ENCODE data around the gene TRIOBP. TPM values are rescaled to one million over a fixed set of nuclear protein-coding genes. Genes with fewer than 3 reads are reported as not detected.
"Not testable (repeated sequence)": the region's sequence is repeated elsewhere in the genome, so short reads cannot be mapped to it uniquely, and the experiment has no call there.

TRIOBP gene
- total RNA-seq, 2 experiments from 2014 or later, result 41.4 to 44.4 TPM

GRCh38 chr22:37684803-37685615 lies 11.8 kb upstream of the TRIOBP start:
- Mint-ChIP-seq H3K36me3 (peaks cover 5% of the 10 kb centered on the region), H3K27me3 (no peaks in the 10 kb centered on the region), H3K9me3 (no peaks in the 10 kb centered on the region), H3K27ac (no peak overlapping the region), H3K4me3 (no peak overlapping the region), H3K4me1 (peaks cover 24% of the 10 kb centered on the region)
- DNase-seq (no peak), ATAC-seq (ENCODE audit: low read depth) (no peak)
- POLR2A ChIA-PET, result interaction anchor here (0.7 to 18.0 kb wide), 3 partner anchors 12 to 42 kb away, joined by 3 to 216 read pairs (median 3); partner anchors contain the start of gene PDXP

- Mint-ChIP-seq H3K27me3 (no peaks in the 10 kb centered on the region), H3K27ac (peak within 1 kb of the TSS; percentile 99), H3K4me1 (peaks cover 19% of the 10 kb centered on the region), H3K36me3 (peaks cover 7% of the 10 kb centered on the region), H3K4me3 (peak within 1 kb of the TSS; percentile 97), H3K9me3 (no peaks in the 10 kb centered on the region)
- peak; percentile 85 for DNase-seq
- peak; percentile 84 for ATAC-seq (ENCODE audit: low read depth)
- POLR2A ChIA-PET, result interaction anchor here (0.7 to 18.0 kb wide), 9 partner anchors 11 to 884 kb away, joined by 3 to 216 read pairs (median 4); partner anchors contain the start of genes DMC1, GGA1, LGALS1 and PDXP
Measured at GRCh38 chr22:37686002-37686982, 10.6 kb upstream of the TRIOBP start, which contains the start of gene NOL12. NOL12 (plus strand) TSS chr22:37686343; CDS start chr22:37686393, 50 bp downstream.

- DNase-seq (no peak), ATAC-seq (ENCODE audit: low read depth) (no peak)
- peaks cover 17% of the 10 kb centered on the region for H3K4me1 Mint-ChIP-seq
- no peak overlapping the region for H3K27ac Mint-ChIP-seq
- peaks cover 16% of the 10 kb centered on the region for H3K36me3 Mint-ChIP-seq
- no peaks in the 10 kb centered on the region for H3K27me3 Mint-ChIP-seq
- H3K4me3 Mint-ChIP-seq, result no peak overlapping the region
- POLR2A ChIA-PET, result no interaction called here
- H3K9me3 Mint-ChIP-seq, result no peaks in the 10 kb centered on the region
Measured at GRCh38 chr22:37690407-37690806, 6.4 kb upstream of the TRIOBP start.

- H3K36me3 Mint-ChIP-seq, result peaks cover 16% of the 10 kb centered on the region
- no peak overlapping the region for H3K4me3 Mint-ChIP-seq
- no peak overlapping the region for H3K27ac Mint-ChIP-seq
- peaks cover 17% of the 10 kb centered on the region for H3K4me1 Mint-ChIP-seq
- DNase-seq, result no peak
- ATAC-seq (ENCODE audit: low read depth), result no peak
- no peaks in the 10 kb centered on the region for H3K27me3 Mint-ChIP-seq
- no peaks in the 10 kb centered on the region for H3K9me3 Mint-ChIP-seq
- POLR2A ChIA-PET, result interaction anchor here (1.2 kb wide), 1 partner anchor 17 kb away, joined by 3 read pairs; no protein-coding TSS in a partner anchor
Measured at GRCh38 chr22:37690901-37691504, 5.8 kb upstream of the TRIOBP start.

- POLR2A ChIA-PET, result interaction anchor here (1.2 kb wide), 1 partner anchor 18 kb away, joined by 3 read pairs; no protein-coding TSS in a partner anchor
- H3K9me3 Mint-ChIP-seq, result no peaks in the 10 kb centered on the region
- H3K4me3 Mint-ChIP-seq, result no peak overlapping the region
- no peak overlapping the region for H3K27ac Mint-ChIP-seq
- H3K27me3 Mint-ChIP-seq, result no peaks in the 10 kb centered on the region
- DNase-seq (no peak), ATAC-seq (ENCODE audit: low read depth) (no peak)
- H3K36me3 Mint-ChIP-seq, result peaks cover 16% of the 10 kb centered on the region
- peaks cover 17% of the 10 kb centered on the region for H3K4me1 Mint-ChIP-seq
Measured at GRCh38 chr22:37692627-37693285, 4.1 kb upstream of the TRIOBP start.

GRCh38 chr22:37694131-37694530 lies 2.7 kb upstream of the TRIOBP start:
- DNase-seq; H3K4me3 Mint-ChIP-seq; H3K27ac Mint-ChIP-seq; H3K27me3 Mint-ChIP-seq; ATAC-seq (ENCODE audit: low read depth); H3K9me3 Mint-ChIP-seq: not testable (repeated sequence)
- H3K4me1 Mint-ChIP-seq, result peaks cover 11% of the 10 kb centered on the region
- peaks cover 11% of the 10 kb centered on the region for H3K36me3 Mint-ChIP-seq
- POLR2A ChIA-PET, result interaction anchor here (0.7 kb wide), 1 partner anchor 86 kb away, joined by 4 read pairs; no protein-coding TSS in a partner anchor

- H3K9me3 Mint-ChIP-seq, DNase-seq, H3K27me3 Mint-ChIP-seq, H3K36me3 Mint-ChIP-seq, H3K27ac Mint-ChIP-seq: not testable (repeated sequence)
- peak; percentile 18 for ATAC-seq (ENCODE audit: low read depth)
- Mint-ChIP-seq H3K4me1 (peaks cover 11% of the 10 kb centered on the region), H3K4me3 (peak overlapping the region; percentile 83)
- POLR2A ChIA-PET, result interaction anchor here (0.6 to 1.4 kb wide), 3 partner anchors 39 to 247 kb away, joined by 3 to 6 read pairs (median 3); no protein-coding TSS in a partner anchor
Measured at GRCh38 chr22:37696260-37696656, 590 bp upstream of the TRIOBP start.

- Mint-ChIP-seq H3K9me3 (no peaks in the 10 kb centered on the region), H3K4me3 (no peak overlapping the region), H3K27ac (no peak overlapping the region), H3K4me1 (peaks cover 14% of the 10 kb centered on the region), H3K27me3 (no peaks in the 10 kb centered on the region), H3K36me3 (peaks cover 7% of the 10 kb centered on the region)
- POLR2A ChIA-PET, result no interaction called here
- DNase-seq (no peak), ATAC-seq (ENCODE audit: low read depth) (no peak)
Measured at GRCh38 chr22:37697538-37697835, 639 bp downstream of the TRIOBP start.

GRCh38 chr22:37701141-37701786 lies 4.4 kb downstream of the TRIOBP start:
- ATAC-seq (ENCODE audit: low read depth) (no peak), DNase-seq (no peak)
- no peak overlapping the region for H3K4me3 Mint-ChIP-seq
- H3K27ac Mint-ChIP-seq, result no peak overlapping the region
- H3K4me1 Mint-ChIP-seq, result peaks cover 11% of the 10 kb centered on the region
- peaks cover 3% of the 10 kb centered on the region for H3K36me3 Mint-ChIP-seq
- POLR2A ChIA-PET, result no interaction called here
- H3K9me3 Mint-ChIP-seq, result no peaks in the 10 kb centered on the region
- no peaks in the 10 kb centered on the region for H3K27me3 Mint-ChIP-seq

- no peak for ATAC-seq (ENCODE audit: low read depth)
- Mint-ChIP-seq H3K36me3 (peaks cover 3% of the 10 kb centered on the region), H3K4me1 (peaks cover 5% of the 10 kb centered on the region), H3K27ac (no peak overlapping the region), H3K27me3 (no peaks in the 10 kb centered on the region), H3K9me3 (no peaks in the 10 kb centered on the region), H3K4me3 (no peak overlapping the region)
- POLR2A ChIA-PET, result no interaction called here
- DNase-seq, result no peak
Measured at GRCh38 chr22:37703906-37704305, 7.1 kb downstream of the TRIOBP start.

- Mint-ChIP-seq H3K27ac (no peak overlapping the region), H3K27me3 (no peaks in the 10 kb centered on the region), H3K9me3 (no peaks in the 10 kb centered on the region), H3K36me3 (peaks cover 3% of the 10 kb centered on the region), H3K4me1 (peaks cover 5% of the 10 kb centered on the region), H3K4me3 (no peak overlapping the region)
- POLR2A ChIA-PET, result no interaction called here
- DNase-seq (no peak), ATAC-seq (ENCODE audit: low read depth) (no peak)
Measured at GRCh38 chr22:37704645-37705044, 7.8 kb downstream of the TRIOBP start.

GRCh38 chr22:37705205-37705604 lies 8.4 kb downstream of the TRIOBP start:
- no peak for DNase-seq
- no peak overlapping the region for H3K4me3 Mint-ChIP-seq
- H3K27ac Mint-ChIP-seq, result no peak overlapping the region
- POLR2A ChIA-PET, result no interaction called here
- H3K36me3 Mint-ChIP-seq, result peaks cover 5% of the 10 kb centered on the region
- H3K9me3 Mint-ChIP-seq, result no peaks in the 10 kb centered on the region
- H3K27me3 Mint-ChIP-seq, result no peaks in the 10 kb centered on the region
- no peak for ATAC-seq (ENCODE audit: low read depth)
- H3K4me1 Mint-ChIP-seq, result peaks cover 5% of the 10 kb centered on the region

Measured in activated naive CD8-positive, alpha-beta T cell treated with anti-CD3 and anti-CD28 coated beads, Interleukin-2, amount 10 ng/mL, durations not matched to agents 7 days and 5 days (primary cell).